Trophoblast cell (in vitro differentiated cells and primary cell): ENCODE results near the gene EVX1.

Experiments used
- DNase-seq, 2 donors: peaks; one replicate each; pipeline ENCODE4 v3.0.0-alpha.2; 2016
- H2AFZ ChIP-seq: 2 replicates; pipeline ENCODE4 v1.6.1; 2013; ENCODE audit warnings: low read length, moderate library complexity, mild to moderate bottlenecking; ENCODE audit not compliant: insufficient read depth, poor library complexity
- H2AK5ac ChIP-seq: 2 replicates; pipeline ENCODE4 v1.6.1; 2013; ENCODE audit warnings: mild to moderate bottlenecking, low read length
- H2BK120ac ChIP-seq: 2 replicates; pipeline ENCODE4 v1.6.1; 2013; ENCODE audit warnings: low read length, mild to moderate bottlenecking, moderate library complexity; ENCODE audit not compliant: insufficient read depth, poor library complexity
- H2BK12ac ChIP-seq: 2 replicates; pipeline ENCODE4 v1.6.1; 2013; ENCODE audit warnings: mild to moderate bottlenecking, low read length, moderate library complexity
- H2BK5ac ChIP-seq: 2 replicates; pipeline ENCODE4 v1.6.1; 2013; ENCODE audit warnings: low read length, low read depth, moderate library complexity, mild to moderate bottlenecking; ENCODE audit not compliant: poor library complexity
- H3K14ac ChIP-seq: 2 replicates; pipeline ENCODE4 v1.6.1; 2013; ENCODE audit warnings: mild to moderate bottlenecking, low read length
- H3K18ac ChIP-seq: 2 replicates; pipeline ENCODE4 v1.6.1; 2013; ENCODE audit warnings: mild to moderate bottlenecking, low read length
- H3K23ac ChIP-seq: 2 replicates; pipeline ENCODE4 v1.6.1; 2013; ENCODE audit warnings: low read length
- H3K27ac ChIP-seq: 2 replicates; pipeline ENCODE4 v1.5.1; 2013; ENCODE audit warnings: low read depth, mild to moderate bottlenecking, inconsistent platforms, low read length, moderate library complexity
- H3K27me3 ChIP-seq: 2 replicates; pipeline ENCODE4 v1.6.1; 2013; ENCODE audit warnings: inconsistent platforms, mild to moderate bottlenecking, low read length, moderate library complexity; ENCODE audit not compliant: insufficient read depth
- H3K36me3 ChIP-seq, 2 experiments: 1 replicate in 1 of 2; 2 replicates in 1 of 2; pipeline ENCODE4 v1.6.1; 2013; ENCODE audit warnings: low read length in 2 of 2, mild to moderate bottlenecking in 2 of 2, moderate library complexity in 1 of 2; ENCODE audit not compliant: insufficient read depth in 2 of 2, control insufficient read depth in 1 of 2
- H3K4ac ChIP-seq: 2 replicates; pipeline ENCODE4 v1.6.1; 2013; ENCODE audit warnings: low read depth, mild to moderate bottlenecking, low read length, moderate library complexity
- H3K4me1 ChIP-seq, 2 experiments: 1 replicate in 1 of 2; 2 replicates in 1 of 2; pipeline ENCODE4 v1.6.1; 2013; ENCODE audit warnings: low read length in 2 of 2, mild to moderate bottlenecking in 2 of 2, moderate library complexity in 1 of 2; ENCODE audit not compliant: insufficient read depth in 2 of 2, control insufficient read depth in 1 of 2
- H3K4me2 ChIP-seq: 2 replicates; pipeline ENCODE4 v1.6.1; 2013; ENCODE audit warnings: inconsistent platforms, mild to moderate bottlenecking, low read length, moderate library complexity
- H3K4me3 ChIP-seq: 2 replicates; pipeline ENCODE4 v1.5.1; 2013; ENCODE audit warnings: mild to moderate bottlenecking, low read depth, low read length, inconsistent platforms
- H3K79me1 ChIP-seq: one replicate; pipeline ENCODE4 v1.6.1; 2013; ENCODE audit warnings: low read length
- H3K79me2 ChIP-seq: 2 replicates; pipeline ENCODE4 v1.6.1; 2013; ENCODE audit warnings: low read length, mild to moderate bottlenecking; ENCODE audit not compliant: control insufficient read depth, insufficient read depth, poor library complexity
- H3K9ac ChIP-seq: 2 replicates; pipeline ENCODE4 v1.6.1; 2013; ENCODE audit warnings: mild to moderate bottlenecking, low read length
- H3K9me3 ChIP-seq: 2 replicates; pipeline ENCODE4 v1.6.1; 2013; ENCODE audit warnings: low read depth, mild to moderate bottlenecking, control low read depth, inconsistent platforms, low read length; ENCODE audit not compliant: insufficient read depth
- H4K12ac ChIP-seq: 2 replicates; pipeline ENCODE4 v1.6.1; 2013; ENCODE audit warnings: low read depth, mild to moderate bottlenecking, low read length, moderate library complexity
- H4K8ac ChIP-seq: 2 replicates; pipeline ENCODE4 v1.6.1; 2013; ENCODE audit warnings: low read depth, mild to moderate bottlenecking, low read length, moderate library complexity
- H4K91ac ChIP-seq: one replicate; pipeline ENCODE4 v1.6.1; 2013; ENCODE audit warnings: low read depth, mild to moderate bottlenecking, low read length, moderate library complexity
- WGBS: extraction: QIAGEN DNeasy Blood & Tissue Kit; methylation state at CpG from one replicate; pipeline ENCODE4 v1.1.7; 2013; ENCODE audit warnings: missing lambda C conversion rate; ENCODE audit not compliant: insufficient read length, insufficient coverage; ENCODE audit errors: extremely low coverage; 5-methylcytosine and 5-hydroxymethylcytosine counted together

Gene EVX1

DNA sequence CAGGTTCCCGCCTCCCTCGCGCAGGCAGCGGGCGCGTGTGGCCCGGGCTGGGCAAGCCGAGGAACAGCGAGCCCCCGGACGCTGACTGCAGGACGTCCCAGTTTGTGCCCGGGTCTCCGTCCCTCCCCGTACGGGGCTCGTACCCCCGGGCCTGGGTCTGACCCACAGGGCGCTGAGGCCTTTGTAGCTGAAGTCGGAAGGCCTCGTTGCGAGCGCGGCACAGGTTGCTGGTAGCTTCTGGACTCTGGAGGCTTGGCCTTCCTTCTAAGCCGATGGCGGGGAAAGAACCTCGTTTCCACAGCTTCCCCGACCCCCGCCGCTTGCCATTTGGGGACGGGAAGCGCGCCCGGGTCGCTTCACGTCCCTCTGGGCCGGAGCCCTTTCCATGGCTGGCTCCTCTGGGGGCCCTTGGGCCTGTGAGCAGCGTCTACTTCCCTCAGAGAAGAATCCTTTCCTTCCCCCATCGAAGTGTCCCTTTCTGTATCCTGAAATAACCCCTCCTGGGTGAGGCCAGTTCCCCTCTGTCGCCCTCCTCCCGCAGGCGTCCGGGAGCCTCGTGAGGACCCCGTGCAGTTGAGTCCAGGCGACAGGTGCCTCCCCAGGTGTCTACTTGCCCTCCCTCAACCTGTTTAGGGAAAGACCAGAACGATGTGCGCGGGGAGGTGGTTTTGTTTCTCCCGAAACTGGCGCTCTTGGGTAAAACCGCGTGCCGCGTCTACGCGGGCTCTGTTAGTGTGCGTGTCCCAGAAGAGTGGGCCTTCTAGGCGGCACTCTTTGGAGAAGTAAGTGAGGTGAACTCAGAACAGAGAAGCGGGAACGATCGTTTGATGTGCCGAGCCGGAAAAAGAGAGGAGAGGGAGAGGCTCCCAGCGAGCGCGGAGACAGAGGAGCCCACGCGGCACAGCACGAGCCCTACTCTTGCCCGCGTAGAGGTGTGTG lies 9.3 kb downstream of the EVX1 start:
- H3K4me3 ChIP-seq, result no peak overlapping the region
- H3K14ac ChIP-seq, result no peak overlapping the region
- H3K27me3 ChIP-seq, result peaks cover 67% of the 10 kb centered on the region
- no peak overlapping the region for H3K18ac ChIP-seq
- H2BK12ac ChIP-seq, result no peak overlapping the region
- no peak overlapping the region for H3K23ac ChIP-seq
- H4K91ac ChIP-seq, result no peak overlapping the region
- no peak overlapping the region for H3K27ac ChIP-seq
- peak overlapping the region; percentile 59 for H3K4me2 ChIP-seq
- no CpG with 5 or more reads among the region's 72 CpGs for WGBS
- no peak overlapping the region for H3K4ac ChIP-seq
- H2BK5ac ChIP-seq, result no peak overlapping the region
- no peak overlapping the region for H2BK120ac ChIP-seq
- peaks cover 0 to 8% of the 10 kb centered on the region in 2 experiments for H3K4me1 ChIP-seq
- H3K79me2 ChIP-seq, result no peaks in the 10 kb centered on the region
- DNase-seq, result no peak
- H2AK5ac ChIP-seq, result no peak overlapping the region
- H3K9me3 ChIP-seq, result no peaks in the 10 kb centered on the region
- H3K36me3 ChIP-seq, result no peaks in the 10 kb centered on the region
- H3K9ac ChIP-seq, result no peak overlapping the region
- no peaks in the 10 kb centered on the region for H3K79me1 ChIP-seq
- no peak overlapping the region for H4K8ac ChIP-seq
- H2AFZ ChIP-seq, result peak overlapping the region; percentile 53
- H4K12ac ChIP-seq, result no peak overlapping the region

- Histone ChIP-seq H3K27ac (no peak overlapping the region), H3K14ac (no peak overlapping the region), H3K4ac (no peak overlapping the region), H3K18ac (no peak overlapping the region), H3K36me3 (no peaks in the 10 kb centered on the region), H3K79me1 (no peaks in the 10 kb centered on the region), H4K8ac (no peak overlapping the region), H4K12ac (no peak overlapping the region), H3K23ac (no peak overlapping the region), H2BK120ac (no peak overlapping the region), H4K91ac (no peak overlapping the region), H3K79me2 (no peaks in the 10 kb centered on the region), H2BK5ac (no peak overlapping the region), H2AK5ac (no peak overlapping the region), H2BK12ac (no peak overlapping the region), H3K9ac (no peak overlapping the region), H3K4me2 (no peak overlapping the region), H2AFZ (no peak overlapping the region), H3K4me1 (peaks cover 0 to 11% of the 10 kb centered on the region in 2 experiments), H3K9me3 (no peaks in the 10 kb centered on the region), H3K27me3 (peaks cover 45% of the 10 kb centered on the region), H3K4me3 (no peak overlapping the region)
- WGBS, result no CpG with 5 or more reads among the region's 1 CpG
- no peak for DNase-seq
Measured at GRCh38 chr7:27254625-27255024, 12.0 kb downstream of the EVX1 start.

DNA sequence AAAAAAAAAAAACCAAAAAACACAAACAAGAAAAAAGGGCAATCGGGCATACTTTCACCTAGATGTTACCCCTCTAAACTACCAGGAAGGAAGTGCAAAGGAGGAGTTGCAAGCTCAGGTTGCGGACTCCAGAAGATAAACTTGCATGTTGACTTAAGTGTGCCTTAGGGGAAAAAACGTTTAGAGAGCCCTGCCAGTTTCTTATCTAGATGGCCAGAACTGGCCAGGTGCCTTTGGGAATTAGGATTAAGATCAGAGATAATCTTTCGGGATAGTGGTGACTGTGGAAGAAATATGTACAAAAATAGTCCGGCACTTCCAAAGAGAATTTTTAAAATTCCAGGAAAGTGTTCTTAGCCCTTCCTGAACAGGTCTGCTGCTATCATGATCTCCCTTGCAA lies 17.6 kb downstream of the EVX1 start:
- Histone ChIP-seq H3K4me1 (peaks cover 0 to 9% of the 10 kb centered on the region in 2 experiments), H3K79me2 (no peaks in the 10 kb centered on the region), H3K79me1 (no peaks in the 10 kb centered on the region), H3K23ac (no peak overlapping the region), H3K9ac (no peak overlapping the region), H3K4me3 (no peak overlapping the region), H4K8ac (no peak overlapping the region), H3K36me3 (no peaks in the 10 kb centered on the region), H2BK5ac (no peak overlapping the region), H3K14ac (no peak overlapping the region), H2AK5ac (no peak overlapping the region), H2BK12ac (no peak overlapping the region), H3K9me3 (no peaks in the 10 kb centered on the region), H4K91ac (no peak overlapping the region), H3K27ac (no peak overlapping the region), H2BK120ac (no peak overlapping the region), H3K18ac (no peak overlapping the region), H3K4me2 (no peak overlapping the region), H4K12ac (no peak overlapping the region), H3K27me3 (peaks cover 4% of the 10 kb centered on the region), H2AFZ (no peak overlapping the region), H3K4ac (no peak overlapping the region)
- WGBS, result no CpG with 5 or more reads among the region's 5 CpGs
- peak; percentile 75 to 96 for DNase-seq

- H3K23ac ChIP-seq, result no peak overlapping the region
- no peak overlapping the region for H4K8ac ChIP-seq
- no CpG with 5 or more reads among the region's 4 CpGs for WGBS
Measured at GRCh38 chr7:27262121-27262520, 19.5 kb downstream of the EVX1 start.

More at GRCh38 chr7:27262121-27262520, 19.5 kb downstream of the EVX1 start:
- H3K79me2 ChIP-seq, result no peaks in the 10 kb centered on the region
- no peak overlapping the region for H3K4me3 ChIP-seq
- H2BK5ac ChIP-seq, result no peak overlapping the region
- no peak overlapping the region for H3K9ac ChIP-seq
- H3K14ac ChIP-seq, result no peak overlapping the region
- H3K36me3 ChIP-seq, result no peaks in the 10 kb centered on the region
- H3K27ac ChIP-seq, result no peak overlapping the region
- peaks cover 0 to 3% of the 10 kb centered on the region in 2 experiments for H3K4me1 ChIP-seq
- no peak overlapping the region for H2AK5ac ChIP-seq
- H2AFZ ChIP-seq, result no peak overlapping the region
- H4K12ac ChIP-seq, result no peak overlapping the region
- H3K4me2 ChIP-seq, result no peak overlapping the region
- H3K27me3 ChIP-seq, result peaks cover 4% of the 10 kb centered on the region
- H2BK12ac ChIP-seq, result no peak overlapping the region
- no peak overlapping the region for H3K18ac ChIP-seq
- no peak overlapping the region for H3K4ac ChIP-seq
- H3K79me1 ChIP-seq, result no peaks in the 10 kb centered on the region
- no peak overlapping the region for H4K91ac ChIP-seq
- no peaks in the 10 kb centered on the region for H3K9me3 ChIP-seq
- DNase-seq, result no peak
- H2BK120ac ChIP-seq, result no peak overlapping the region
